Stimulated activated CD8-positive, alpha-beta memory T cell treated with anti-CD3 and anti-CD28 coated beads, Interleukin-2, amount 100 ng/mL, for 1 hour (primary cell): ENCODE measurements around the gene OR2B2.
"Not testable (repeated sequence)": the region's sequence is repeated elsewhere in the genome, so short reads cannot be mapped to it uniquely, and the experiment has no call there.

Experiments used
- DNase-seq, 2 donors: peaks; one replicate each; pipeline ENCODE4 v3.0.0-alpha.2; 2020; ENCODE audit warnings: low read depth in 2 of 2

OR2B2 gene

GRCh38 chr6:27911956-27912446 lies at the start of gene OR2B2:
OR2B2 (minus strand) TSS chr6:27912396; CDS start chr6:27912319, 77 bp downstream.
- DNase-seq: no peak

GRCh38 chr6:27957516-27957915 lies 45.3 kb upstream of the OR2B2 start:
- DNase-seq: no peak

- DNase-seq: no peak
Measured at GRCh38 chr6:27956941-27957340, 44.7 kb upstream of the OR2B2 start, which contains the start of gene OR2B6. OR2B6 (plus strand) TSS chr6:27957241; CDS start chr6:27957241, 0 bp downstream.

- no peak for DNase-seq
Measured at GRCh38 chr6:27951040-27951439, 38.8 kb upstream of the OR2B2 start.

- DNase-seq: no peak
Measured at GRCh38 chr6:27948237-27948636, 36.0 kb upstream of the OR2B2 start.

- DNase-seq: not testable (repeated sequence)
Measured at GRCh38 chr6:27943072-27943471, 30.9 kb upstream of the OR2B2 start.

GRCh38 chr6:27940766-27941165 lies 28.6 kb upstream of the OR2B2 start:
- no peak for DNase-seq

GRCh38 chr6:27931209-27931608 lies 19.0 kb upstream of the OR2B2 start:
- no peak for DNase-seq

GRCh38 chr6:27929930-27930329 lies 17.7 kb upstream of the OR2B2 start:
- not testable (repeated sequence) for DNase-seq

- not testable (repeated sequence) for DNase-seq
Measured at GRCh38 chr6:27928041-27928440, 15.8 kb upstream of the OR2B2 start.

GRCh38 chr6:27924179-27924578 lies 12.0 kb upstream of the OR2B2 start:
- DNase-seq: no peak

GRCh38 chr6:27922949-27923348 lies 10.8 kb upstream of the OR2B2 start:
- DNase-seq: no peak

- DNase-seq: no peak
Measured at GRCh38 chr6:27908017-27908416, 4.2 kb downstream of the OR2B2 start.

- DNase-seq: peak; percentile 78 to 83
Measured at GRCh38 chr6:27902335-27903314, 9.6 kb downstream of the OR2B2 start.

GRCh38 chr6:27901801-27902200 lies 10.4 kb downstream of the OR2B2 start:
- DNase-seq: no peak

GRCh38 chr6:27900197-27900596 lies 12.0 kb downstream of the OR2B2 start:
- not testable (repeated sequence) for DNase-seq

- no peak for DNase-seq
Measured at GRCh38 chr6:27899543-27899942, 12.7 kb downstream of the OR2B2 start.

GRCh38 chr6:27897580-27898206 lies 14.5 kb downstream of the OR2B2 start:
- DNase-seq: no peak

GRCh38 chr6:27896398-27896796 lies 15.8 kb downstream of the OR2B2 start:
- DNase-seq: no peak

- DNase-seq: peak in 1 of 2 donors; percentile 23
Measured at GRCh38 chr6:27894839-27895762, 17.1 kb downstream of the OR2B2 start.
